LHCN-M2 (cell line): ENCODE results near the gene MSI2. TPM values are rescaled to one million over a fixed set of nuclear protein-coding genes. Genes with fewer than 3 reads are reported as not detected.

Experiments
- DNase-seq: peaks from one replicate; pipeline ENCODE4 v3.0.0-alpha.2; 2012; ENCODE audit warnings: low read depth
- total RNA-seq: library from RNA; depleted of rRNA; stranded (reverse); fragments of >200 nt; gene quantifications from 2 replicates; pipeline ENCODE4 v1.2.3, GENCODE V29; 2014

The MSI2 gene
- total RNA-seq, 1 experiment from 2014 or later: 120 TPM

GRCh38 chr17:57477522-57478362 is 221.4 kb downstream of the MSI2 start:
- no peak for DNase-seq

GRCh38 chr17:57478478-57479250 is 222.3 kb downstream of the MSI2 start:
- DNase-seq: no peak

GRCh38 chr17:57480438-57481196 is 224.3 kb downstream of the MSI2 start:
- peak; percentile 60 for DNase-seq

- peak; percentile 95 for DNase-seq
These were observed 225.6 kb downstream of the MSI2 start for GRCh38 chr17:57481910-57482391.

GRCh38 chr17:57482657-57483056 is 226.3 kb downstream of the MSI2 start:
- DNase-seq: no peak

- no peak for DNase-seq
These were observed 227.9 kb downstream of the MSI2 start for GRCh38 chr17:57484081-57484666.

GRCh38 chr17:57484826-57485565 is 228.7 kb downstream of the MSI2 start:
- no peak for DNase-seq

GRCh38 chr17:57485566-57485865 is 229.2 kb downstream of the MSI2 start:
- no peak for DNase-seq

GRCh38 chr17:57485916-57486881 is 229.9 kb downstream of the MSI2 start:
- no peak for DNase-seq

- DNase-seq: no peak
These were observed 230.6 kb downstream of the MSI2 start for GRCh38 chr17:57486882-57487301.

- DNase-seq: no peak
These were observed 231.2 kb downstream of the MSI2 start for GRCh38 chr17:57487573-57487972.

GRCh38 chr17:57488856-57489255 is 232.5 kb downstream of the MSI2 start:
- peak; percentile 25 for DNase-seq

GRCh38 chr17:57489321-57489720 is 233.0 kb downstream of the MSI2 start:
- DNase-seq: peak; percentile 55

- no peak for DNase-seq
These were observed 234.0 kb downstream of the MSI2 start for GRCh38 chr17:57490111-57490845.

- DNase-seq: no peak
These were observed 234.6 kb downstream of the MSI2 start for GRCh38 chr17:57490890-57491289.

- DNase-seq: no peak
These were observed 236.8 kb downstream of the MSI2 start for GRCh38 chr17:57493171-57493570.

- DNase-seq: no peak
These were observed 237.3 kb downstream of the MSI2 start for GRCh38 chr17:57493625-57494024.

GRCh38 chr17:57494443-57494842 is 238.1 kb downstream of the MSI2 start:
- no peak for DNase-seq

GRCh38 chr17:57495771-57496170 is 239.4 kb downstream of the MSI2 start:
- DNase-seq: no peak
